ENCODE measurements around the gene SCUBE1. TPM values are rescaled to one million over a fixed set of nuclear protein-coding genes. Genes with fewer than 3 reads are reported as not detected.
A peak's percentile ranks its signal among the peaks of the same experiment; 100 is the strongest.

The SCUBE1 gene
- polyA plus RNA-seq, 1 of the 3 experiments (the other 2 are of a cell fraction), result 0.56 TPM

DNA sequence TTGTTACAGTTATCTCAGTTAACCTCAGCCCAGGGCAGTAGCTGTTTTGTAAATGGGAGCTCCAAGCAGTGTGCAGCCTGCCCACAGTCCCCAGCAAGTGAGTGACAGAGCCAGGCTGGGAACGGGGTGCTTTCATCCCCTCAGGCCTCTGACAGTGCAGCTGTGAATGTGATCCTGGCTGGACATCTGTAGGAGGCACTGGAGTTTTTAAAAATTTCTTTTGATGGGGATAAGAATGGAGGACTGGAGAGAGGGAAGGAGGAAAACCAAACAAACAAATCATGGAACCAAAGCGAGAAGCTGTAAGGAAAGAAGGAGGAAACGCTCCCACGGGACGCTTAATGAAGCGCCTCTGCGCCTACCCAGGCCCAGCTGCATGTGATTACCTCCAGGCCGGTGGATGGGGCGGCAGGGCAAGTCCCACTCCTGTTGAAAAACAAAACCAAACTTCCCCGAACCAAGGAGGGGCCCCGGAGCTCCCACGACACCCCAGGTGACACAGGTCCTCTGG is 40.6 kb downstream of the SCUBE1 start:
- H3K4me3 ChIP-seq (ENCODE audit: low read depth in 2 of 2, low read length in 1 of 2), result no peak overlapping the region
- no peak overlapping the region for H2AFZ ChIP-seq (ENCODE audit: low read depth)
- H3K27ac ChIP-seq (ENCODE audit: low read depth in 2 of 2, low read length in 1 of 2), result peak overlapping the region in 1 of 2 experiments; percentile 36; a peak in 1 of 4 replicates
- no peaks in the 10 kb centered on the region for H3F3A ChIP-seq (replicated peaks; ENCODE audit: insufficient read depth)
- no peak for TF ChIP-seq EP300 (IDR thresholded peaks at IDR 0.05; ENCODE audit: borderline replicate concordance in 1 of 2, low read depth in 1 of 2, low read length in 1 of 2)
- TF ChIP-seq, protein P1, sequence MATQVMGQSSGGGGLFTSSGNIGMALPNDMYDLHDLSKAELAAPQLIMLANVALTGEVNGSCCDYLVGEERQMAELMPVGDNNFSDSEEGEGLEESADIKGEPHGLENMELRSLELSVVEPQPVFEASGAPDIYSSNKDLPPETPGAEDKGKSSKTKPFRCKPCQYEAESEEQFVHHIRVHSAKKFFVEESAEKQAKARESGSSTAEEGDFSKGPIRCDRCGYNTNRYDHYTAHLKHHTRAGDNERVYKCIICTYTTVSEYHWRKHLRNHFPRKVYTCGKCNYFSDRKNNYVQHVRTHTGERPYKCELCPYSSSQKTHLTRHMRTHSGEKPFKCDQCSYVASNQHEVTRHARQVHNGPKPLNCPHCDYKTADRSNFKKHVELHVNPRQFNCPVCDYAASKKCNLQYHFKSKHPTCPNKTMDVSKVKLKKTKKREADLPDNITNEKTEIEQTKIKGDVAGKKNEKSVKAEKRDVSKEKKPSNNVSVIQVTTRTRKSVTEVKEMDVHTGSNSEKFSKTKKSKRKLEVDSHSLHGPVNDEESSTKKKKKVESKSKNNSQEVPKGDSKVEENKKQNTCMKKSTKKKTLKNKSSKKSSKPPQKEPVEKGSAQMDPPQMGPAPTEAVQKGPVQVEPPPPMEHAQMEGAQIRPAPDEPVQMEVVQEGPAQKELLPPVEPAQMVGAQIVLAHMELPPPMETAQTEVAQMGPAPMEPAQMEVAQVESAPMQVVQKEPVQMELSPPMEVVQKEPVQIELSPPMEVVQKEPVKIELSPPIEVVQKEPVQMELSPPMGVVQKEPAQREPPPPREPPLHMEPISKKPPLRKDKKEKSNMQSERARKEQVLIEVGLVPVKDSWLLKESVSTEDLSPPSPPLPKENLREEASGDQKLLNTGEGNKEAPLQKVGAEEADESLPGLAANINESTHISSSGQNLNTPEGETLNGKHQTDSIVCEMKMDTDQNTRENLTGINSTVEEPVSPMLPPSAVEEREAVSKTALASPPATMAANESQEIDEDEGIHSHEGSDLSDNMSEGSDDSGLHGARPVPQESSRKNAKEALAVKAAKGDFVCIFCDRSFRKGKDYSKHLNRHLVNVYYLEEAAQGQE (IDR thresholded peaks at IDR 0.05; ENCODE audit: low read depth, low read length), result no peak
- TF ChIP-seq, protein P2, sequence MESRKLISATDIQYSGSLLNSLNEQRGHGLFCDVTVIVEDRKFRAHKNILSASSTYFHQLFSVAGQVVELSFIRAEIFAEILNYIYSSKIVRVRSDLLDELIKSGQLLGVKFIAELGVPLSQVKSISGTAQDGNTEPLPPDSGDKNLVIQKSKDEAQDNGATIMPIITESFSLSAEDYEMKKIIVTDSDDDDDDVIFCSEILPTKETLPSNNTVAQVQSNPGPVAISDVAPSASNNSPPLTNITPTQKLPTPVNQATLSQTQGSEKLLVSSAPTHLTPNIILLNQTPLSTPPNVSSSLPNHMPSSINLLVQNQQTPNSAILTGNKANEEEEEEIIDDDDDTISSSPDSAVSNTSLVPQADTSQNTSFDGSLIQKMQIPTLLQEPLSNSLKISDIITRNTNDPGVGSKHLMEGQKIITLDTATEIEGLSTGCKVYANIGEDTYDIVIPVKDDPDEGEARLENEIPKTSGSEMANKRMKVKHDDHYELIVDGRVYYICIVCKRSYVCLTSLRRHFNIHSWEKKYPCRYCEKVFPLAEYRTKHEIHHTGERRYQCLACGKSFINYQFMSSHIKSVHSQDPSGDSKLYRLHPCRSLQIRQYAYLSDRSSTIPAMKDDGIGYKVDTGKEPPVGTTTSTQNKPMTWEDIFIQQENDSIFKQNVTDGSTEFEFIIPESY (IDR thresholded peaks at IDR 0.05; ENCODE audit: borderline replicate concordance, low read depth), result no peak
- no peak for TF ChIP-seq NRF1 (IDR thresholded peaks at IDR 0.05; ENCODE audit: low read depth, low read length)
- no peak for TF ChIP-seq TAF1 (IDR thresholded peaks at IDR 0.05; ENCODE audit: borderline replicate concordance, low read depth, low read length)
- no peak for TF ChIP-seq NFIC (IDR thresholded peaks at IDR 0.05; ENCODE audit: borderline replicate concordance)
- TF ChIP-seq, protein P3, sequence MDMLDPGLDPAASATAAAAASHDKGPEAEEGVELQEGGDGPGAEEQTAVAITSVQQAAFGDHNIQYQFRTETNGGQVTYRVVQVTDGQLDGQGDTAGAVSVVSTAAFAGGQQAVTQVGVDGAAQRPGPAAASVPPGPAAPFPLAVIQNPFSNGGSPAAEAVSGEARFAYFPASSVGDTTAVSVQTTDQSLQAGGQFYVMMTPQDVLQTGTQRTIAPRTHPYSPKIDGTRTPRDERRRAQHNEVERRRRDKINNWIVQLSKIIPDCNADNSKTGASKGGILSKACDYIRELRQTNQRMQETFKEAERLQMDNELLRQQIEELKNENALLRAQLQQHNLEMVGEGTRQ (IDR thresholded peaks at IDR 0.05; ENCODE audit: borderline replicate concordance, low read depth, low read length), result no peak
- H3K36me3 ChIP-seq (replicated peaks in 1 of 2; ENCODE audit: control insufficient read depth in 1 of 2, insufficient read depth in 2 of 2, low read length in 1 of 2), result no peaks in the 10 kb centered on the region
- no peaks in the 10 kb centered on the region for H4K20me1 ChIP-seq (ENCODE audit: insufficient read depth)
- ChIA-PET CTCF (interaction anchor here (1.0 to 4.6 kb wide), 8 partner anchors 10 to 582 kb away, joined by 3 to 23 read pairs (median 6); no protein-coding TSS in a partner anchor), POLR2A (interaction anchor here (0.8 kb wide), 1 partner anchor 10 kb away, joined by 3 read pairs; no protein-coding TSS in a partner anchor)
- no peak overlapping the region for H3K4me2 ChIP-seq
- H3K9me2 ChIP-seq, result no peaks in the 10 kb centered on the region
- H3K9ac ChIP-seq, result no peak overlapping the region
- no peak for DNase-seq
- H3K79me2 ChIP-seq (ENCODE audit: insufficient read depth), result no peaks in the 10 kb centered on the region
- peaks cover 0 to 88% of the 10 kb centered on the region in 2 experiments; a peak in 1 of 4 replicates for H3K4me1 ChIP-seq (ENCODE audit: control insufficient read depth in 1 of 2, insufficient read depth in 2 of 2, low read depth in 1 of 2, low read length in 1 of 2)
- WGBS (ENCODE audit: low lambda C conversion rate), result 60% methylated on average over 9 of the region's 12 CpGs
- H3K9me3 ChIP-seq, result no peaks in the 10 kb centered on the region
- no peaks in the 10 kb centered on the region for H3K27me3 ChIP-seq (ENCODE audit: insufficient read depth)

DNA sequence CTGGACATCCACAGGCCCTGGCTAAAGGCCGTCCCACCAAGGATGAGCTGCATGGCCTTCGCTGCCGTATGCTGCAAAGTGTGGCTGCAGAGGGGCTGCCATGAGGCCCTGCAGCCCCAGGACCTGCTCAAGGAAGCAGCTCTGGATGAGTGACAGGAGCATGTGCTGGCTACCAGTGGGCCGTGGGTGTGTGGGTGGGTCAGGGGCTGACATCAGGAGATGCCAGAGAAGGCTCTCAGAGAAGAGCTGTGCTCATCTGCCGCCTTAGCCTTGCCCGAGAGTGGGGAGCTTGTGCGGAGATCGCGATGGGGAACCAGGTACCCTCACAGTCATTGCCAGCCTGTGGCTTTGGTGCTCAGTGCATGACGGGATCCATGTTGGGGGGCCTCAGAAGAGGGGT is 41.3 kb downstream of the SCUBE1 start:
- POLR2A ChIA-PET, result no interaction called here
- no peaks in the 10 kb centered on the region for H3F3A ChIP-seq (replicated peaks; ENCODE audit: insufficient read depth)
- no peaks in the 10 kb centered on the region for H3K36me3 ChIP-seq (replicated peaks in 1 of 2; ENCODE audit: control insufficient read depth in 1 of 2, insufficient read depth in 2 of 2, low read length in 1 of 2)
- peak overlapping the region in 1 of 2 experiments; percentile 76; a peak in 1 of 4 replicates for H3K27ac ChIP-seq (ENCODE audit: low read depth in 2 of 2, low read length in 1 of 2)
- H4K20me1 ChIP-seq (ENCODE audit: insufficient read depth), result no peaks in the 10 kb centered on the region
- H3K9me3 ChIP-seq, result no peaks in the 10 kb centered on the region
- H3K79me2 ChIP-seq (ENCODE audit: insufficient read depth), result no peaks in the 10 kb centered on the region
- WGBS (ENCODE audit: low lambda C conversion rate), result 33% methylated on average over 1 of the region's 10 CpGs
- no peak overlapping the region for H3K9ac ChIP-seq
- CTCF ChIA-PET, result interaction anchor here (1.0 to 4.6 kb wide), 9 partner anchors 9 to 583 kb away, joined by 3 to 23 read pairs (median 5); no protein-coding TSS in a partner anchor
- DNase-seq, result no peak
- no peak overlapping the region for H3K4me2 ChIP-seq
- H3K27me3 ChIP-seq (ENCODE audit: insufficient read depth), result no peaks in the 10 kb centered on the region
- no peaks in the 10 kb centered on the region for H3K9me2 ChIP-seq
- H3K4me1 ChIP-seq (ENCODE audit: control insufficient read depth in 1 of 2, insufficient read depth in 2 of 2, low read depth in 1 of 2, low read length in 1 of 2), result peaks cover 0 to 89% of the 10 kb centered on the region in 2 experiments; a peak in 1 of 4 replicates
- H2AFZ ChIP-seq (ENCODE audit: low read depth), result no peak overlapping the region
- no peak overlapping the region for H3K4me3 ChIP-seq (ENCODE audit: low read depth in 2 of 2, low read length in 1 of 2)
- TF ChIP-seq FOSL2 (IDR thresholded peaks at IDR 0.05; ENCODE audit: borderline replicate concordance, low read depth) (no peak), NRF1 (IDR thresholded peaks at IDR 0.05; ENCODE audit: low read depth, low read length) (no peak), FOXJ3 (CRISPR knock-in tag; IDR thresholded peaks at IDR 0.05) (no peak), NFIC (IDR thresholded peaks at IDR 0.05; ENCODE audit: borderline replicate concordance) (no peak), RCOR1 (IDR thresholded peaks at IDR 0.05; ENCODE audit: low read length) (no peak)
- TF ChIP-seq, protein P4, sequence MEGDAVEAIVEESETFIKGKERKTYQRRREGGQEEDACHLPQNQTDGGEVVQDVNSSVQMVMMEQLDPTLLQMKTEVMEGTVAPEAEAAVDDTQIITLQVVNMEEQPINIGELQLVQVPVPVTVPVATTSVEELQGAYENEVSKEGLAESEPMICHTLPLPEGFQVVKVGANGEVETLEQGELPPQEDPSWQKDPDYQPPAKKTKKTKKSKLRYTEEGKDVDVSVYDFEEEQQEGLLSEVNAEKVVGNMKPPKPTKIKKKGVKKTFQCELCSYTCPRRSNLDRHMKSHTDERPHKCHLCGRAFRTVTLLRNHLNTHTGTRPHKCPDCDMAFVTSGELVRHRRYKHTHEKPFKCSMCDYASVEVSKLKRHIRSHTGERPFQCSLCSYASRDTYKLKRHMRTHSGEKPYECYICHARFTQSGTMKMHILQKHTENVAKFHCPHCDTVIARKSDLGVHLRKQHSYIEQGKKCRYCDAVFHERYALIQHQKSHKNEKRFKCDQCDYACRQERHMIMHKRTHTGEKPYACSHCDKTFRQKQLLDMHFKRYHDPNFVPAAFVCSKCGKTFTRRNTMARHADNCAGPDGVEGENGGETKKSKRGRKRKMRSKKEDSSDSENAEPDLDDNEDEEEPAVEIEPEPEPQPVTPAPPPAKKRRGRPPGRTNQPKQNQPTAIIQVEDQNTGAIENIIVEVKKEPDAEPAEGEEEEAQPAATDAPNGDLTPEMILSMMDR (IDR thresholded peaks at IDR 0.05), result no peak
- TF ChIP-seq, protein P5, sequence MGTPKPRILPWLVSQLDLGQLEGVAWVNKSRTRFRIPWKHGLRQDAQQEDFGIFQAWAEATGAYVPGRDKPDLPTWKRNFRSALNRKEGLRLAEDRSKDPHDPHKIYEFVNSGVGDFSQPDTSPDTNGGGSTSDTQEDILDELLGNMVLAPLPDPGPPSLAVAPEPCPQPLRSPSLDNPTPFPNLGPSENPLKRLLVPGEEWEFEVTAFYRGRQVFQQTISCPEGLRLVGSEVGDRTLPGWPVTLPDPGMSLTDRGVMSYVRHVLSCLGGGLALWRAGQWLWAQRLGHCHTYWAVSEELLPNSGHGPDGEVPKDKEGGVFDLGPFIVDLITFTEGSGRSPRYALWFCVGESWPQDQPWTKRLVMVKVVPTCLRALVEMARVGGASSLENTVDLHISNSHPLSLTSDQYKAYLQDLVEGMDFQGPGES (IDR thresholded peaks at IDR 0.05; ENCODE audit: low read depth, low read length), result no peak
- TF ChIP-seq, protein P2 (IDR thresholded peaks at IDR 0.05; ENCODE audit: borderline replicate concordance, low read depth), result no peak

Data from SK-N-SH (cell line).